Measurements from ENCODE around the gene ENG. TPM values are rescaled to one million over a fixed set of nuclear protein-coding genes. Genes with fewer than 3 reads are reported as not detected.

Gene ENG
- total RNA-seq, 1 experiment from 2014 or later: 47.5 TPM

- no peak for DNase-seq (ENCODE audit: low read depth)
Observed at GRCh38 chr9:127866535-127866934, 12.1 kb upstream of the ENG start.

GRCh38 chr9:127865645-127866464 is 11.4 kb upstream of the ENG start:
- no peak for DNase-seq (ENCODE audit: low read depth)

GRCh38 chr9:127863191-127863621 is 8.7 kb upstream of the ENG start:
- DNase-seq (ENCODE audit: low read depth): no peak

- DNase-seq (ENCODE audit: low read depth): no peak
Observed at GRCh38 chr9:127862075-127863011, 7.9 kb upstream of the ENG start.

GRCh38 chr9:127860779-127861178 is 6.3 kb upstream of the ENG start:
- DNase-seq (ENCODE audit: low read depth): no peak

GRCh38 chr9:127860260-127860659 is 5.8 kb upstream of the ENG start:
- DNase-seq (ENCODE audit: low read depth): no peak

- DNase-seq (ENCODE audit: low read depth): peak; percentile 45
Observed at GRCh38 chr9:127858041-127858512, 3.6 kb upstream of the ENG start.

- no peak for DNase-seq (ENCODE audit: low read depth)
Observed at GRCh38 chr9:127857278-127857677, 2.8 kb upstream of the ENG start.

GRCh38 chr9:127856729-127857116 is 2.3 kb upstream of the ENG start:
- no peak for DNase-seq (ENCODE audit: low read depth)

- no peak for DNase-seq (ENCODE audit: low read depth)
Observed at GRCh38 chr9:127856094-127856728, 1.8 kb upstream of the ENG start.

- no peak for DNase-seq (ENCODE audit: low read depth)
Observed at GRCh38 chr9:127855522-127855921, 1.1 kb upstream of the ENG start.

- no peak for DNase-seq (ENCODE audit: low read depth)
Observed at GRCh38 chr9:127854960-127855359, 502 bp upstream of the ENG start.

GRCh38 chr9:127853312-127854183 is 910 bp downstream of the ENG start:
- peak; percentile 42 for DNase-seq (ENCODE audit: low read depth)

- DNase-seq (ENCODE audit: low read depth): no peak
Observed at GRCh38 chr9:127852829-127853228, 1.6 kb downstream of the ENG start.

GRCh38 chr9:127850286-127850830 is 4.1 kb downstream of the ENG start:
- DNase-seq (ENCODE audit: low read depth): no peak

GRCh38 chr9:127848756-127849504 is 5.5 kb downstream of the ENG start:
- DNase-seq (ENCODE audit: low read depth): no peak

GRCh38 chr9:127847833-127848755 is 6.4 kb downstream of the ENG start:
- DNase-seq (ENCODE audit: low read depth): no peak

- DNase-seq (ENCODE audit: low read depth): peak; percentile 88
Observed at GRCh38 chr9:127847178-127847510, 7.3 kb downstream of the ENG start.

Data from LHCN-M2 (cell line).